Lower leg skin (tissue), 3 donors: Measurements from ENCODE around the gene RNF152.

Experiments
- POLR2A ChIP-seq, 2 donors: fragments of 450-650 bp; IDR thresholded peaks; one replicate each; pipeline ENCODE4 v1.6.1; 2016 to 2017; ENCODE audit warnings: antibody characterized with exemption in 2 of 2, mild to moderate bottlenecking in 1 of 2, moderate library complexity in 1 of 2
- TF ChIP-seq, protein P1 (sequence below), 3 donors: fragments of 450-650 bp; IDR thresholded peaks; one replicate each; pipeline ENCODE4 v1.5.1; 2016; ENCODE audit warnings: antibody characterized with exemption in 3 of 3, mild to moderate bottlenecking in 3 of 3, moderate library complexity in 2 of 3

DNA sequence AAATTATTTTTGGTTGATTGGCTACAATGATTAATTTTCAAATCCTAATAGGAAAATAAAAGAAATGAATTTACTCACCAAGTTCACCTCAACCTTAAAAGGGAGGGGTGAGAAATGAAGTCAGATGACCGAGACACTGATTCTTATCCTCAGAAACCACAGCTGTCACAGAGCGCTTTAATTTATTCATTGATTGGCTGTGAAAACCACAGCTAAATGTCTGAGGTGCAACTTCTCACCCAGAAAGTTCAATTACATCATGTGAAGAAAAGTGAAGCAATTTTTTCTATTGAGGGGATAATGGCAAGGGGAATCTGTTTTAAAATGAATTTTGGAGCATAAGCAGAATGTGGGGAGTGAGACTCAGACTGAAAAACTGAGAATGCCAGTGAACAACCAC lies 128.4 kb downstream of the RNF152 start:
- TF ChIP-seq, protein P1, sequence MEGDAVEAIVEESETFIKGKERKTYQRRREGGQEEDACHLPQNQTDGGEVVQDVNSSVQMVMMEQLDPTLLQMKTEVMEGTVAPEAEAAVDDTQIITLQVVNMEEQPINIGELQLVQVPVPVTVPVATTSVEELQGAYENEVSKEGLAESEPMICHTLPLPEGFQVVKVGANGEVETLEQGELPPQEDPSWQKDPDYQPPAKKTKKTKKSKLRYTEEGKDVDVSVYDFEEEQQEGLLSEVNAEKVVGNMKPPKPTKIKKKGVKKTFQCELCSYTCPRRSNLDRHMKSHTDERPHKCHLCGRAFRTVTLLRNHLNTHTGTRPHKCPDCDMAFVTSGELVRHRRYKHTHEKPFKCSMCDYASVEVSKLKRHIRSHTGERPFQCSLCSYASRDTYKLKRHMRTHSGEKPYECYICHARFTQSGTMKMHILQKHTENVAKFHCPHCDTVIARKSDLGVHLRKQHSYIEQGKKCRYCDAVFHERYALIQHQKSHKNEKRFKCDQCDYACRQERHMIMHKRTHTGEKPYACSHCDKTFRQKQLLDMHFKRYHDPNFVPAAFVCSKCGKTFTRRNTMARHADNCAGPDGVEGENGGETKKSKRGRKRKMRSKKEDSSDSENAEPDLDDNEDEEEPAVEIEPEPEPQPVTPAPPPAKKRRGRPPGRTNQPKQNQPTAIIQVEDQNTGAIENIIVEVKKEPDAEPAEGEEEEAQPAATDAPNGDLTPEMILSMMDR (IDR thresholded peaks at IDR 0.05) = no peak
- no peak for TF ChIP-seq POLR2A (IDR thresholded peaks at IDR 0.05)
